Astrocyte of the spinal cord (primary cell): Measurements from ENCODE around the gene GTF3C5.
"Not testable (repeated sequence)": the region's sequence is repeated elsewhere in the genome, so short reads cannot be mapped to it uniquely, and the experiment has no call there.

Experiments used
- DNase-seq: peaks from one replicate; pipeline ENCODE4 v3.0.0; 2011; ENCODE audit warnings: low read depth, low spot score
- H3K4me3 ChIP-seq: 2 replicates; pipeline ENCODE4 v1.5.1; 2011; ENCODE audit warnings: low read depth, mild to moderate bottlenecking, low read length, moderate library complexity
- CTCF ChIP-seq: IDR thresholded peaks from 2 replicates; pipeline ENCODE4 v1.5.1; 2012; ENCODE audit warnings: low read depth, mild to moderate bottlenecking, low read length, inconsistent platforms
- in situ Hi-C: cut with HindIII; loops from 2 replicates; pipeline ENCODE4 v1.10.0; 2017; ENCODE audit warnings: low sequenced_read_pairs

The GTF3C5 gene

GRCh38 chr9:133060417-133060841 is 29.6 kb downstream of the GTF3C5 start:
- TF ChIP-seq CTCF, result no peak
- no peak for DNase-seq
- no peak overlapping the region for H3K4me3 ChIP-seq
- in situ Hi-C loops, result no loop called here

- in situ Hi-C loops, DNase-seq, H3K4me3 ChIP-seq: not testable (repeated sequence)
These were observed 30.4 kb downstream of the GTF3C5 start for GRCh38 chr9:133061019-133061763.

GRCh38 chr9:133061764-133062145 is 31.0 kb downstream of the GTF3C5 start, which contains the start of gene CEL:
Gene CEL (plus strand): TSS chr9:133061981. CDS start chr9:133062003, 22 bp downstream.
- DNase-seq, in situ Hi-C loops, H3K4me3 ChIP-seq: not testable (repeated sequence)

GRCh38 chr9:133062569-133062968 is 31.8 kb downstream of the GTF3C5 start:
- in situ Hi-C loops, H3K4me3 ChIP-seq, DNase-seq: not testable (repeated sequence)

- in situ Hi-C loops, result no loop called here
- no peak for DNase-seq
- no peak overlapping the region for H3K4me3 ChIP-seq
- no peak for TF ChIP-seq CTCF
These were observed 32.3 kb downstream of the GTF3C5 start for GRCh38 chr9:133063159-133063499.

- in situ Hi-C loops, result no loop called here
- H3K4me3 ChIP-seq, result no peak overlapping the region
- no peak for TF ChIP-seq CTCF
- DNase-seq, result no peak
These were observed 32.9 kb downstream of the GTF3C5 start for GRCh38 chr9:133063500-133064231.

GRCh38 chr9:133064241-133065069 is 33.7 kb downstream of the GTF3C5 start:
- DNase-seq, result no peak

More at GRCh38 chr9:133064241-133065069, 33.7 kb downstream of the GTF3C5 start:
- in situ Hi-C loops, result no loop called here
- no peak for TF ChIP-seq CTCF
- H3K4me3 ChIP-seq, result no peak overlapping the region
